Ishikawa (cell line): ENCODE data around the gene GNG12.

Experiments
- EGR1 ChIP-seq: IDR thresholded peaks from 2 replicates; pipeline ENCODE4 v1.6.1; 2012
- FOXM1 ChIP-seq: IDR thresholded peaks from 2 replicates; pipeline ENCODE4 v1.6.1; 2012; ENCODE audit warnings: low read depth, borderline replicate concordance
- RAD21 ChIP-seq: IDR thresholded peaks from 2 replicates; pipeline ENCODE4 v1.6.1; 2012; ENCODE audit warnings: low read depth
- TAF1 ChIP-seq: IDR thresholded peaks from 2 replicates; pipeline ENCODE4 v1.6.1; 2012; ENCODE audit warnings: low read depth, mild to moderate bottlenecking
- TEAD4 ChIP-seq: IDR thresholded peaks from 2 replicates; pipeline ENCODE4 v1.6.1; 2012

DNA sequence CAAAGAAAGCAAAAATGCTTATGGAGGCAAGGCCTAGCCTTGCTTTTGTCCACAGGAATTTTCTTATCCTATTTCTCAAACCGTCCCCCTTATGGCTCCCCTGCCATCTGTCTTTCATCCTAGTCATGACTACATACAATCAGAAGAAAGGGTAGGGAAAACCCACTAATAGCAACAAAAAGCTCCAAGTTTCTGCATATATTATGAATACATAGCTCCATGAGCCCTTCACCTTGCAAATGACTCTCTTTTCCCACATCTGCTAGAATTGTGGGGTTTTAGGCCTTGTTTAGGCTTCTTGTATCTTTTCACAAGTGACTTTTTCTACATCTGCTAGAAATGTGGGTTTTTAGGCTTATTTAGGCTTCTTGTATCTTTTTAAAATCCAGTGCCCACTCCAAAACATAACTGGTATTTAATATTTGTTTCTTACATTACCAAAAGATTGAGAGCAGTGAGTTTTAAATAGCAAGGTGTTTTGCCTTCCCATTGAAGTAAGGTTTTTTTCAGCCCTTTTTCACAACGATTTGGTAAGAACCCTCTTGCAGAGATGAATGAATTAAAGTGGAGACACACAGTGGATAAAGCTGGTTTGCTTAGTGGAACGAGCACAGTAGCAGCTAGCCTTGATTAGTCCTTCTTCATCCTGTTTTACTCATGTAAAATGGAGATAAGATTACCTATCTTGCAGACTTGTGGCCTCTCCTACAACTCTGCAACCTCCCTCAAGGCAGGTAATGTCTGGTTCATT, 143.8 kb downstream of the GNG12 start:
- TF ChIP-seq RAD21: no peak
- TF ChIP-seq EGR1: no peak
- TF ChIP-seq TAF1: no peak
- no peak for TF ChIP-seq FOXM1
- no peak for TF ChIP-seq TEAD4
